Neuronal stem cell (in vitro differentiated cells): ENCODE data around the gene EPB41.

Experiments
- DNase-seq: peaks from one replicate; pipeline ENCODE4 v3.0.0-alpha.2; 2013; ENCODE audit warnings: low spot score
- H2AFZ ChIP-seq: one replicate; pipeline ENCODE4 v1.6.1; 2013; ENCODE audit warnings: mild to moderate bottlenecking, low read length, inconsistent platforms
- H2AK5ac ChIP-seq: 2 replicates; pipeline ENCODE4 v1.6.1; 2013; ENCODE audit warnings: low read depth, mild to moderate bottlenecking, inconsistent platforms, low read length, moderate library complexity, mixed read lengths
- H2BK120ac ChIP-seq: 2 replicates; pipeline ENCODE4 v1.6.1; 2013; ENCODE audit warnings: low read depth, mild to moderate bottlenecking, inconsistent platforms, low read length, moderate library complexity, mixed read lengths
- H2BK12ac ChIP-seq: one replicate; pipeline ENCODE4 v1.6.1; 2013; ENCODE audit warnings: low read length, inconsistent platforms
- H2BK15ac ChIP-seq: 2 replicates; pipeline ENCODE4 v1.6.1; 2013; ENCODE audit warnings: mild to moderate bottlenecking, low read length, inconsistent platforms, mixed read lengths
- H2BK5ac ChIP-seq: one replicate; pipeline ENCODE4 v1.6.1; 2013; ENCODE audit warnings: inconsistent platforms, mild to moderate bottlenecking, low read length, moderate library complexity
- H3K14ac ChIP-seq: one replicate; pipeline ENCODE4 v1.6.1; 2013; ENCODE audit warnings: low read length, inconsistent platforms
- H3K18ac ChIP-seq: 2 replicates; pipeline ENCODE4 v1.6.1; 2013; ENCODE audit warnings: low read length, inconsistent platforms
- H3K23ac ChIP-seq: 2 replicates; pipeline ENCODE4 v1.6.1; 2013; ENCODE audit warnings: low read depth, mild to moderate bottlenecking, mixed read lengths, low read length, inconsistent platforms; ENCODE audit not compliant: poor library complexity
- H3K27ac ChIP-seq: replicated peaks from 3 replicates; pipeline ENCODE4 v1.5.1; 2013; ENCODE audit warnings: low read length, inconsistent platforms
- H3K27me3 ChIP-seq, 3 experiments: 2 replicates each; pipeline ENCODE4 v1.6.1; 2013; ENCODE audit warnings: low read length in 3 of 3, mild to moderate bottlenecking in 2 of 3, inconsistent platforms in 1 of 3, low read depth in 1 of 3, mixed read lengths in 1 of 3, moderate library complexity in 1 of 3; ENCODE audit not compliant: control insufficient read depth in 3 of 3, insufficient read depth in 3 of 3
- H3K36me3 ChIP-seq, 2 donors: replicated peaks in 1 of 2; 2 replicates each; pipeline ENCODE4 v1.6.1; 2013; ENCODE audit warnings: low read length in 2 of 2; ENCODE audit not compliant: control insufficient read depth in 2 of 2, insufficient read depth in 2 of 2
- H3K4ac ChIP-seq: 2 replicates; pipeline ENCODE4 v1.6.1; 2013; ENCODE audit warnings: inconsistent platforms, mild to moderate bottlenecking, low read length, moderate library complexity
- H3K4me1 ChIP-seq, 2 donors: 1 replicate in 1 of 2; 2 replicates in 1 of 2; pipeline ENCODE4 v1.6.1; 2013; ENCODE audit warnings: low read length in 2 of 2, low read depth in 1 of 2; ENCODE audit not compliant: control insufficient read depth in 2 of 2, insufficient read depth in 1 of 2
- H3K4me2 ChIP-seq: one replicate; pipeline ENCODE4 v1.6.1; 2013; ENCODE audit warnings: mild to moderate bottlenecking, low read length, inconsistent platforms; ENCODE audit not compliant: insufficient read depth, poor library complexity, severe bottlenecking
- H3K4me3 ChIP-seq, 2 donors: 2 replicates each; pipeline ENCODE4 v1.5.1; 2013; ENCODE audit warnings: low read length in 2 of 2, mild to moderate bottlenecking in 2 of 2, inconsistent platforms in 1 of 2, moderate library complexity in 1 of 2
- H3K79me1 ChIP-seq: one replicate; pipeline ENCODE4 v1.6.1; 2013; ENCODE audit warnings: low read depth, mild to moderate bottlenecking, inconsistent platforms, low read length, moderate library complexity
- H3K9ac ChIP-seq: one replicate; pipeline ENCODE4 v1.6.1; 2013; ENCODE audit warnings: mild to moderate bottlenecking, low read depth, low read length, inconsistent platforms; ENCODE audit not compliant: poor library complexity
- H3K9me3 ChIP-seq, 2 donors: replicated peaks in 1 of 2; 2 replicates each; pipeline versions ENCODE3 to v1.6.1; 2013; ENCODE audit warnings: low read length in 2 of 2, mild to moderate bottlenecking in 2 of 2, inconsistent platforms in 1 of 2, low read depth in 1 of 2, mixed read lengths in 1 of 2, moderate library complexity in 1 of 2; ENCODE audit not compliant: control insufficient read depth in 2 of 2, insufficient read depth in 1 of 2
- H4K8ac ChIP-seq: one replicate; pipeline ENCODE4 v1.6.1; 2013; ENCODE audit warnings: low read depth, mild to moderate bottlenecking, inconsistent platforms, low read length, moderate library complexity
- H4K91ac ChIP-seq: one replicate; pipeline ENCODE4 v1.6.1; 2013; ENCODE audit warnings: low read length, low read depth, mild to moderate bottlenecking, inconsistent platforms; ENCODE audit not compliant: poor library complexity
- WGBS, 2 donors: extraction: QIAGEN DNeasy Blood & Tissue Kit; methylation state at CpG; one replicate each; pipeline ENCODE4 v1.1.7; 2013; ENCODE audit warnings: missing lambda C conversion rate in 2 of 2, mixed read lengths in 1 of 2; ENCODE audit not compliant: insufficient read length in 2 of 2, insufficient replicate concordance in 1 of 2; ENCODE audit errors: extremely low coverage in 2 of 2; 5-methylcytosine and 5-hydroxymethylcytosine counted together

The EPB41 gene

DNA sequence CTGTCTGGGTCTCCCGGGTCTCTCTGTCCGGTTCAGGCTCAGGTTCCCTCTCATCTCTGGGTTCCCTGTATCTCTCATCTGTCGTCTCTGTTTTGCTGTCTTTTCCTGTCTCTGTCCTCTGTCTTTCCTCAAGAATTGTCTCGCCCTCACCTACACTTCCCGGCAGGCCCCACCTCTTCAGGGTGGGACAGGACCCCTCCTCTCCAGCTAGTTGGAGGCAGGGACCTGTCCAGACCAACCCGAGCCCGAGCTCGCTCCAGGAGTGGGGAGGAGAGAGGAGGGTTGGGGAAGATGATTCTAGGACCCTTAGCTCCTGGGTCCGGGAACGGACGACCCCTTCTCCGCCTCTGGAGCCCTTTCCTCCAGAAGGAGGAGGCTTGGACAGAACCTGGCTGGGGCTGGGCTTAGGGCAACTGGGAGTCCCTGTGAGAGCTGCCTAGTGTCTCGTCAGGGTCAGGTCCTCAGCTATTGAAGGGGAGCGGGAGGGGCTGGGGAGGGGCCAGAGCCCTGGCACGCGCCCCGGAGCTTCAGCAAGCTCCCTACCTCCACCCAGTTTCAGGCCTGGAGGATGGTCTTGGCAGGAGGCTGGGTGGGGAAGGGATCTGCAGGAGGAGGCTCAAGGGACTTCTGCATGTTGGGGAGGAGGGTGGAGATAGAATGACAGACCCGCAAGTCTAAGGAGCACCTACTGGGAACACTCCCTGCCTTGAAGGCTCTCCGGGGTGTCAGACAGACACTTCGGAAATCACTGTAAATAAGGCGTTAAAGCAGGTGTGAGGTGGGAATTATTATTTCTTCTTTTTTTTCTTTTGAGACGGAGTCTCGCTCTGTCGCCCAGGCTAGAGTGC is 26.3 kb upstream of the EPB41 start:
- Histone ChIP-seq H3K27me3 (peaks cover 0 to 37% (median 13%) of the 10 kb centered on the region in 3 experiments), H3K14ac (no peak overlapping the region), H3K4me1 (peaks cover 16% of the 10 kb centered on the region in 2 donors), H3K79me1 (no peaks in the 10 kb centered on the region), H2AFZ (peak overlapping the region; percentile 96), H2BK15ac (no peak overlapping the region), H3K9me3 (no peaks in the 10 kb centered on the region), H3K23ac (peak overlapping the region; percentile 76), H3K4me2 (peak overlapping the region; percentile 96), H2AK5ac (no peak overlapping the region), H3K27ac (no peak overlapping the region), H2BK120ac (no peak overlapping the region), H3K4ac (no peak overlapping the region), H4K8ac (no peak overlapping the region), H3K9ac (peak overlapping the region; percentile 80), H4K91ac (no peak overlapping the region), H3K18ac (peak overlapping the region; percentile 74), H3K4me3 (peak overlapping the region; percentile 67 to 83), H2BK5ac (no peak overlapping the region), H3K36me3 (no peaks in the 10 kb centered on the region), H2BK12ac (no peak overlapping the region)
- no CpG with 5 or more reads among the region's 24 CpGs for WGBS, 2 donors
- no peak for DNase-seq

DNA sequence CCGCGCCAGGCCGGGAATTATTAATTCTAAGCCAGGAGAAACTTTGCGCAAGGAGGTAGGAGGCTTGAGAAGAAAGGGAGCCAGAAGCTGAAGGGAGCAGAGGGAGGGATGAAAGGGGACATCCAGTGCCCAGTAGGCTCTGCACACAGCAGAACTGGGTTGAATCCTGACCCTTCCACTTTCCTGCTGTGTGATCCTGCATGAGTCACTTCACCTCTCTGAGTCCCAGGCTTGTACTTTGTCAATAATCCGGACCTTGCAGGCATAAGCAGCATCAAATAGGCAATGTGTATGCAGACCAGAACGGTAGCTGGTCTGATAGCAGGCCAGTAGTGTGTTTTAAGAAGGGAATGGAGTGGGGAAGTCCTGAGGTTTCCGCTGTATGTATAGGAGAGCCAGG is 25.5 kb upstream of the EPB41 start:
- Histone ChIP-seq H2BK12ac (no peak overlapping the region), H3K14ac (no peak overlapping the region), H3K4me1 (peaks cover 14 to 16% of the 10 kb centered on the region in 2 donors), H3K4ac (no peak overlapping the region), H3K9me3 (no peaks in the 10 kb centered on the region), H3K9ac (no peak overlapping the region), H4K91ac (no peak overlapping the region), H2AK5ac (no peak overlapping the region), H3K18ac (no peak overlapping the region), H3K4me2 (no peak overlapping the region), H2BK120ac (no peak overlapping the region), H3K4me3 (no peak overlapping the region), H3K27ac (no peak overlapping the region), H4K8ac (no peak overlapping the region), H3K79me1 (no peaks in the 10 kb centered on the region), H3K36me3 (no peaks in the 10 kb centered on the region), H2AFZ (no peak overlapping the region), H3K23ac (no peak overlapping the region), H3K27me3 (peaks cover 0 to 37% (median 13%) of the 10 kb centered on the region in 3 experiments), H2BK5ac (no peak overlapping the region), H2BK15ac (no peak overlapping the region)
- DNase-seq = no peak
- WGBS, 2 donors = no CpG with 5 or more reads among the region's 7 CpGs

- Histone ChIP-seq H4K8ac (no peak overlapping the region), H3K9ac (no peak overlapping the region), H2BK12ac (no peak overlapping the region), H3K4me3 (no peak overlapping the region), H3K14ac (no peak overlapping the region), H2AK5ac (no peak overlapping the region), H3K18ac (no peak overlapping the region), H3K36me3 (no peaks in the 10 kb centered on the region), H2BK5ac (no peak overlapping the region), H3K4ac (no peak overlapping the region), H3K79me1 (no peaks in the 10 kb centered on the region), H4K91ac (no peak overlapping the region), H2BK120ac (no peak overlapping the region), H3K4me2 (no peak overlapping the region), H3K23ac (no peak overlapping the region), H2BK15ac (no peak overlapping the region), H3K4me1 (peaks cover 12 to 15% of the 10 kb centered on the region in 2 donors), H3K9me3 (no peaks in the 10 kb centered on the region), H3K27me3 (peaks cover 0 to 37% (median 13%) of the 10 kb centered on the region in 3 experiments), H3K27ac (no peak overlapping the region), H2AFZ (no peak overlapping the region)
- no CpG with 5 or more reads among the region's 5 CpGs for WGBS, 2 donors
- no peak for DNase-seq
Measured at GRCh38 chr1:28889357-28889756, 25.0 kb upstream of the EPB41 start.

GRCh38 chr1:28890435-28890834 is 23.9 kb upstream of the EPB41 start:
- H3K14ac ChIP-seq = no peak overlapping the region
- no CpG with 5 or more reads among the region's 8 CpGs for WGBS, 2 donors

More at GRCh38 chr1:28890435-28890834, 23.9 kb upstream of the EPB41 start:
- H3K4me2 ChIP-seq = no peak overlapping the region
- H3K23ac ChIP-seq = no peak overlapping the region
- H2AK5ac ChIP-seq = no peak overlapping the region
- no peak overlapping the region for H3K4me3 ChIP-seq
- H3K79me1 ChIP-seq = no peaks in the 10 kb centered on the region
- H2AFZ ChIP-seq = no peak overlapping the region
- no peak overlapping the region for H2BK120ac ChIP-seq
- H3K9ac ChIP-seq = no peak overlapping the region
- H3K36me3 ChIP-seq = no peaks in the 10 kb centered on the region
- H2BK12ac ChIP-seq = no peak overlapping the region
- no peak overlapping the region for H3K18ac ChIP-seq
- H3K9me3 ChIP-seq = no peaks in the 10 kb centered on the region
- no peak overlapping the region for H4K8ac ChIP-seq
- peaks cover 0 to 37% (median 13%) of the 10 kb centered on the region in 3 experiments for H3K27me3 ChIP-seq
- H2BK5ac ChIP-seq = no peak overlapping the region
- no peak for DNase-seq
- H2BK15ac ChIP-seq = no peak overlapping the region
- no peak overlapping the region for H4K91ac ChIP-seq
- no peak overlapping the region for H3K4ac ChIP-seq
- peaks cover 5% of the 10 kb centered on the region in 2 donors for H3K4me1 ChIP-seq
- no peak overlapping the region for H3K27ac ChIP-seq
